Esophagus muscularis mucosa (tissue), 4 donors: ENCODE measurements around the gene TMTC2. TPM values are rescaled to one million over a fixed set of nuclear protein-coding genes. Genes with fewer than 3 reads are reported as not detected.

ENCODE experiments used
- DNase-seq: peaks from one replicate; pipeline ENCODE4 v3.0.0-alpha.2; 2017; ENCODE audit errors: extremely low spot score
- H3K27ac ChIP-seq, 4 donors: fragments of 200-600 bp; sonication (generic); replicated peaks in 1 of 4; 1 replicate in 3 of 4; 2 replicates in 1 of 4; pipeline ENCODE4 v1.5.1; 2016 to 2019; ENCODE audit warnings: mild to moderate bottlenecking in 1 of 4
- H3K27me3 ChIP-seq, 4 donors: fragments of 200-600 bp; sonication (generic); one replicate each; pipeline versions ENCODE4 v1.5.1 to v1.6.0; 2016 to 2019
- H3K36me3 ChIP-seq, 4 donors: fragments of 200-600 bp; sonication (generic); one replicate each; pipeline ENCODE4 v1.5.1; 2016 to 2019
- H3K4me1 ChIP-seq, 4 donors: fragments of 200-600 bp; sonication (generic); one replicate each; pipeline ENCODE4 v1.5.1; 2016 to 2019
- H3K4me3 ChIP-seq, 4 donors: fragments of 200-600 bp; sonication (generic); 1 replicate in 2 of 4; 2 replicates in 2 of 4; pipeline ENCODE4 v1.5.1; 2016 to 2019; ENCODE audit warnings: mild to moderate bottlenecking in 4 of 4, moderate library complexity in 1 of 4
- H3K9me3 ChIP-seq, 4 donors: fragments of 200-600 bp; sonication (generic); 1 replicate in 3 of 4; 2 replicates in 1 of 4; pipeline ENCODE4 v1.5.1; 2016 to 2019
- EP300 ChIP-seq: sonication (generic); formaldehyde crosslinking; IDR thresholded peaks from one replicate; pipeline ENCODE4 v1.6.1; 2017; ENCODE audit warnings: antibody characterized with exemption
- POLR2A ChIP-seq: fragments of 450-650 bp; IDR thresholded peaks from one replicate; pipeline ENCODE4 v1.6.1; 2017; ENCODE audit warnings: antibody characterized with exemption, moderate library complexity, mild to moderate bottlenecking, low read depth
- POLR2AphosphoS5 ChIP-seq, 2 donors: sonication (generic); formaldehyde crosslinking; IDR thresholded peaks; one replicate each; pipeline ENCODE4 v1.6.1; 2017; ENCODE audit warnings: antibody characterized with exemption in 2 of 2
- WGBS: methylation state at CpG from one replicate; pipeline ENCODE4 v1.1.5; 2018; 5-methylcytosine and 5-hydroxymethylcytosine counted together
- intact Hi-C: fragments of 100-400 bp; cut with DNase I; formaldehyde crosslinking; loops from one replicate; pipeline ENCODE4 v1.15.1; 2023
- total RNA-seq, 4 donors: library from RNA; depleted of rRNA; stranded (reverse); fragments of >200 nt; gene quantifications; one replicate each; pipeline versions ENCODE4 v1.1.0 to v1.2.1, GENCODE V29; 2016
- TF ChIP-seq, protein P1 (sequence below), 3 experiments: fragments of 200-600 bp in 2 of 3; fragments of 450-650 bp in 1 of 3; sonication (generic) in 2 of 3; IDR thresholded peaks; one replicate each; pipeline ENCODE4 v1.5.1; 2017 to 2019; ENCODE audit warnings: antibody characterized with exemption in 3 of 3, mild to moderate bottlenecking in 2 of 3, moderate library complexity in 1 of 3

Gene TMTC2
- total RNA-seq, 4 donors from 2014 or later: 4.7 to 8.7 (median 7.3) TPM

DNA sequence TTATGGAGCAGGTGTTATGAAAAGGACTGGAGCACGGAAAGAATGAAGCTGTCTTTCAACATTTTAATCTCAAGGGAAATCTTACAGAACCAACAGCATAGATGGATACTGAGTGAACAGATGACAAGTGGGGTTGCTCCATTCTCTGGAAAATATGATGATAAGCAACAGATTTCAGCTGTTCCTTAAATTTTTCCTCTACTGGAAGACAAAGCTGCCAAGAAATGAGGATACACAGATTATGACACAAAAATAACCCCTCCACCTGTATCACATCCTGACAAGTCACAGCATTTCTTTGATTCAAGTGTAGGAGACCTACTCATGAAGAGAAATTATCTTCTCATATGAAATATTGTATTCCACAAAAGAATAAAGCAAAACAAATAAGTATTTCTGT, 13.0 kb upstream of the TMTC2 start:
- Histone ChIP-seq H3K4me3 (no peak overlapping the region), H3K4me1 (no peaks in the 10 kb centered on the region), H3K27me3 (no peaks in the 10 kb centered on the region), H3K36me3 (no peaks in the 10 kb centered on the region), H3K27ac (no peak overlapping the region), H3K9me3 (no peaks in the 10 kb centered on the region)
- intact Hi-C loops: no loop called here
- DNase-seq: no peak
- TF ChIP-seq POLR2A (no peak), POLR2AphosphoS5 (IDR thresholded peaks at IDR 0.05) (no peak), EP300 (no peak)
- TF ChIP-seq, protein P1, sequence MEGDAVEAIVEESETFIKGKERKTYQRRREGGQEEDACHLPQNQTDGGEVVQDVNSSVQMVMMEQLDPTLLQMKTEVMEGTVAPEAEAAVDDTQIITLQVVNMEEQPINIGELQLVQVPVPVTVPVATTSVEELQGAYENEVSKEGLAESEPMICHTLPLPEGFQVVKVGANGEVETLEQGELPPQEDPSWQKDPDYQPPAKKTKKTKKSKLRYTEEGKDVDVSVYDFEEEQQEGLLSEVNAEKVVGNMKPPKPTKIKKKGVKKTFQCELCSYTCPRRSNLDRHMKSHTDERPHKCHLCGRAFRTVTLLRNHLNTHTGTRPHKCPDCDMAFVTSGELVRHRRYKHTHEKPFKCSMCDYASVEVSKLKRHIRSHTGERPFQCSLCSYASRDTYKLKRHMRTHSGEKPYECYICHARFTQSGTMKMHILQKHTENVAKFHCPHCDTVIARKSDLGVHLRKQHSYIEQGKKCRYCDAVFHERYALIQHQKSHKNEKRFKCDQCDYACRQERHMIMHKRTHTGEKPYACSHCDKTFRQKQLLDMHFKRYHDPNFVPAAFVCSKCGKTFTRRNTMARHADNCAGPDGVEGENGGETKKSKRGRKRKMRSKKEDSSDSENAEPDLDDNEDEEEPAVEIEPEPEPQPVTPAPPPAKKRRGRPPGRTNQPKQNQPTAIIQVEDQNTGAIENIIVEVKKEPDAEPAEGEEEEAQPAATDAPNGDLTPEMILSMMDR (IDR thresholded peaks at IDR 0.05): no peak
- WGBS: 83% methylated on average over 1 of the region's 1 CpG

DNA sequence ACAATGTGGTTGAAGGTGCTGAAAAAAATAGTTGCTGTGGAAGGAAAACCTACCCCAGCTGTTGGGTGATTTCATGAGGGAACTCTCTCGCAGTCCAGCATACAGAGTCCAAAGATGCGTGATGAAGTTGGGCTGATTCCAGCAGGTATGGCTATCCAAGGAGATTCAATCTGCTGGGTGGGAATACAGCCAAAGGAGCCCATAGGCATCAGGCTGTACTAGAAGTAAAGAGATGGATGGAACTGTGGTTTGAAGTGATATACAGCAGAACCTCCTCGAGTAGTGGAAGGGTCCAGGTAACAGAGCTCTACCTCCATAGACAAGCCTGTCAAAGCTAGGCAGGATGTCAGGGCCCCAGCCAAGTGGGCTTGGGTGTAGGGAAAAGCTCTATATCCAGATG, 11.5 kb upstream of the TMTC2 start:
- TF ChIP-seq POLR2AphosphoS5 (IDR thresholded peaks at IDR 0.05) (no peak), EP300 (no peak), POLR2A (no peak)
- TF ChIP-seq, protein P1 (IDR thresholded peaks at IDR 0.05): no peak
- intact Hi-C loops: no loop called here
- H3K27me3 ChIP-seq: no peaks in the 10 kb centered on the region
- 78% methylated on average over 3 of the region's 3 CpGs for WGBS
- no peaks in the 10 kb centered on the region for H3K4me1 ChIP-seq
- no peak for DNase-seq
- no peaks in the 10 kb centered on the region for H3K36me3 ChIP-seq
- H3K27ac ChIP-seq: no peak overlapping the region
- no peak overlapping the region for H3K4me3 ChIP-seq
- no peaks in the 10 kb centered on the region for H3K9me3 ChIP-seq

GRCh38 chr12:82682326-82682725, 4.4 kb upstream of the TMTC2 start:
- Histone ChIP-seq H3K9me3 (no peaks in the 10 kb centered on the region), H3K27me3 (no peaks in the 10 kb centered on the region), H3K27ac (no peak overlapping the region), H3K4me1 (peaks cover 0 to 6% (median 3%) of the 10 kb centered on the region in 4 donors), H3K36me3 (no peaks in the 10 kb centered on the region), H3K4me3 (no peak overlapping the region)
- intact Hi-C loops: no loop called here
- no peak for DNase-seq
- WGBS: 64% methylated on average over 1 of the region's 1 CpG
- TF ChIP-seq EP300: no peak
- TF ChIP-seq, protein P1 (IDR thresholded peaks at IDR 0.05): no peak
- no peak for TF ChIP-seq POLR2AphosphoS5 (IDR thresholded peaks at IDR 0.05)
- TF ChIP-seq POLR2A: no peak

DNA sequence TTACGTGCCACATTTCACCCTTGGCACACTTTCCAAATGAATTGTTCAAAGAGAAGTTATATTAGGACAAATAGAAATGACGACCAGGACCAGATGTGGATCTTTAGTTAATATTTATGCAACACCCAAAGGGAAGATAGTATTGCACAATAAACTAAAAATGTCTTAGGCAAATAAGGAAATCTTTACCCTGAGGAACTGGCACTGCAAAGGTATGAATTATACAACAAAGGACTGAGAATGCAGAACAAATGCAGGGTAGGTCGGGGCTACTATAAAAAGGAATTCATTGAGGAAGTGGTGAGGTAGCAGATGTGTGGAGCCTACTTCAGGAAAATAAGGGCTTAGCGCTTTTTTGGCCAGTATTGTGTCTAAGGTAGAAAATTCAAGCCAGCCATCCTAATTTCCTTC, 3.9 kb upstream of the TMTC2 start:
- intact Hi-C loops: no loop called here
- H3K27ac ChIP-seq: no peak overlapping the region
- no peaks in the 10 kb centered on the region for H3K36me3 ChIP-seq
- DNase-seq: no peak
- H3K27me3 ChIP-seq: no peaks in the 10 kb centered on the region
- peaks cover under 1 to 11% (median 6%) of the 10 kb centered on the region in 4 donors for H3K4me1 ChIP-seq
- H3K4me3 ChIP-seq: no peak overlapping the region
- 37% methylated on average over 4 of the region's 4 CpGs for WGBS
- no peak for TF ChIP-seq POLR2A
- TF ChIP-seq POLR2AphosphoS5 (IDR thresholded peaks at IDR 0.05): no peak
- TF ChIP-seq, protein P1 (IDR thresholded peaks at IDR 0.05): no peak
- no peak for TF ChIP-seq EP300
- no peaks in the 10 kb centered on the region for H3K9me3 ChIP-seq

GRCh38 chr12:82685790-82686167, 927 bp upstream of the TMTC2 start:
- H3K9me3 ChIP-seq: no peaks in the 10 kb centered on the region
- WGBS: 0% methylated on average over 11 of the region's 11 CpGs
- intact Hi-C loops: no loop called here
- peaks cover 7 to 20% (median 17%) of the 10 kb centered on the region in 4 donors for H3K4me1 ChIP-seq
- DNase-seq: peak; percentile 96
- TF ChIP-seq EP300: no peak
- no peak for TF ChIP-seq POLR2A
- TF ChIP-seq, protein P1 (IDR thresholded peaks at IDR 0.05): peak; percentile 80 to 86 (median 86)
- TF ChIP-seq POLR2AphosphoS5 (IDR thresholded peaks at IDR 0.05): peak in 1 of 2 donors; percentile 67
- H3K27ac ChIP-seq: peak overlapping the region; percentile 82 to 92 (median 91)
- no peaks in the 10 kb centered on the region for H3K36me3 ChIP-seq
- H3K27me3 ChIP-seq: no peaks in the 10 kb centered on the region
- H3K4me3 ChIP-seq: peak overlapping the region; percentile 84 to 87 (median 84)
